ENCODE results near the gene TEX14.
A peak's percentile ranks its signal among the peaks of the same experiment; 100 is the strongest.

The TEX14 gene

GRCh38 chr17:58529275-58529674 lies 162.6 kb downstream of the TEX14 start:
- no peak for DNase-seq (ENCODE audit: low read depth)

- no peak for DNase-seq (ENCODE audit: low read depth)
Measured at GRCh38 chr17:58528443-58528842, 163.4 kb downstream of the TEX14 start.

- peak; percentile 90 for DNase-seq (ENCODE audit: low read depth)
Measured at GRCh38 chr17:58527949-58528348, 163.9 kb downstream of the TEX14 start.

GRCh38 chr17:58527306-58527705 lies 164.5 kb downstream of the TEX14 start:
- no peak for DNase-seq (ENCODE audit: low read depth)

GRCh38 chr17:58525239-58525638 lies 166.6 kb downstream of the TEX14 start:
- DNase-seq (ENCODE audit: low read depth) = peak; percentile 95

GRCh38 chr17:58521680-58522079 lies 170.2 kb downstream of the TEX14 start:
- DNase-seq (ENCODE audit: low read depth) = no peak

- peak; percentile 37 for DNase-seq (ENCODE audit: low read depth)
Measured at GRCh38 chr17:58520843-58521430, 170.9 kb downstream of the TEX14 start.

- DNase-seq (ENCODE audit: low read depth) = peak; percentile 100
Measured at GRCh38 chr17:58517928-58518609, 173.8 kb downstream of the TEX14 start.

- no peak for DNase-seq (ENCODE audit: low read depth)
Measured at GRCh38 chr17:58517378-58517927, 174.4 kb downstream of the TEX14 start.

GRCh38 chr17:58516644-58517377 lies 175.0 kb downstream of the TEX14 start:
- DNase-seq (ENCODE audit: low read depth) = no peak

GRCh38 chr17:58515286-58515685 lies 176.6 kb downstream of the TEX14 start:
- DNase-seq (ENCODE audit: low read depth) = no peak

- no peak for DNase-seq (ENCODE audit: low read depth)
Measured at GRCh38 chr17:58514770-58515157, 177.1 kb downstream of the TEX14 start.

- peak; percentile 57 for DNase-seq (ENCODE audit: low read depth)
Measured at GRCh38 chr17:58513965-58514769, 177.7 kb downstream of the TEX14 start, which contains the start of gene MTMR4. Gene MTMR4, minus strand, starts transcription at chr17:58514638. Its CDS starts 231 bp downstream, at chr17:58514407.

GRCh38 chr17:58513267-58513964 lies 178.4 kb downstream of the TEX14 start:
- no peak for DNase-seq (ENCODE audit: low read depth)

- no peak for DNase-seq (ENCODE audit: low read depth)
Measured at GRCh38 chr17:58510075-58510474, 181.8 kb downstream of the TEX14 start.

GRCh38 chr17:58508341-58509067 lies 183.3 kb downstream of the TEX14 start:
- no peak for DNase-seq (ENCODE audit: low read depth)

- DNase-seq (ENCODE audit: low read depth) = peak; percentile 87
Measured at GRCh38 chr17:58507123-58507634, 184.7 kb downstream of the TEX14 start.

Measured in amniotic epithelial cell (primary cell).